Renal cortical epithelial cell (primary cell): ENCODE measurements around the gene MTM1. TPM values are rescaled to one million over a fixed set of nuclear protein-coding genes. Genes with fewer than 3 reads are reported as not detected.

Experiments
- DNase-seq: peaks from one replicate; pipeline ENCODE4 v3.0.0-alpha.2; 2011; ENCODE audit warnings: low read depth
- total RNA-seq: library from RNA; depleted of rRNA; stranded (reverse); fragments of >200 nt; gene quantifications from 2 replicates; pipeline ENCODE4 v1.2.3, GENCODE V29; 2014

Gene MTM1
- total RNA-seq, result 10.8 and 19.2 TPM in 2 replicates

GRCh38 chrX:150568320-150569154 lies at the start of gene MTM1:
Gene MTM1, plus strand, starts transcription at chrX:150568621. Its CDS starts 23,994 bp downstream, at chrX:150592615.
- peak; percentile 89 for DNase-seq

- no peak for DNase-seq
Measured at GRCh38 chrX:150522494-150522893, 45.9 kb upstream of the MTM1 start.

- DNase-seq, result no peak
Measured at GRCh38 chrX:150525061-150525919, 43.1 kb upstream of the MTM1 start.

GRCh38 chrX:150526692-150527091 lies 41.7 kb upstream of the MTM1 start:
- no peak for DNase-seq

- DNase-seq, result no peak
Measured at GRCh38 chrX:150527108-150527507, 41.3 kb upstream of the MTM1 start.

GRCh38 chrX:150529587-150529986 lies 38.8 kb upstream of the MTM1 start:
- DNase-seq, result no peak

- no peak for DNase-seq
Measured at GRCh38 chrX:150530821-150531220, 37.6 kb upstream of the MTM1 start.

GRCh38 chrX:150531467-150531866 lies 37.0 kb upstream of the MTM1 start:
- no peak for DNase-seq

- DNase-seq, result no peak
Measured at GRCh38 chrX:150533863-150534262, 34.6 kb upstream of the MTM1 start.

GRCh38 chrX:150536455-150537116 lies 31.8 kb upstream of the MTM1 start:
- DNase-seq, result no peak

GRCh38 chrX:150537851-150538250 lies 30.6 kb upstream of the MTM1 start:
- DNase-seq, result no peak

GRCh38 chrX:150540965-150541364 lies 27.5 kb upstream of the MTM1 start:
- no peak for DNase-seq

GRCh38 chrX:150542846-150543229 lies 25.6 kb upstream of the MTM1 start:
- no peak for DNase-seq

GRCh38 chrX:150543230-150544155 lies 24.9 kb upstream of the MTM1 start:
- DNase-seq, result peak; percentile 35

GRCh38 chrX:150544222-150544787 lies 24.1 kb upstream of the MTM1 start:
- no peak for DNase-seq

GRCh38 chrX:150544835-150545770 lies 23.3 kb upstream of the MTM1 start:
- DNase-seq, result no peak

GRCh38 chrX:150546711-150547153 lies 21.7 kb upstream of the MTM1 start:
- DNase-seq, result peak; percentile 28

GRCh38 chrX:150547375-150548115 lies 20.9 kb upstream of the MTM1 start:
- peak; percentile 43 for DNase-seq

- peak; percentile 13 for DNase-seq
Measured at GRCh38 chrX:150548251-150548650, 20.2 kb upstream of the MTM1 start.
